ENCODE measurements around the gene CEP104. TPM values are rescaled to one million over a fixed set of nuclear protein-coding genes. Genes with fewer than 3 reads are reported as not detected.
A peak's percentile ranks its signal among the peaks of the same experiment; 100 is the strongest.

CEP104 gene
- total and polyA plus RNA-seq, 9 of the 15 experiments (the other 6 are each of a cell fraction or from before 2014, with no cell fraction given), result 11.2 to 63.4 (median 42.6) TPM

- no peaks in the 10 kb centered on the region for H3K9me3 ChIP-seq (replicated peaks; ENCODE audit: control insufficient read depth, insufficient read depth, low read depth, low read length)
- peaks cover 53% of the 10 kb centered on the region for H3K79me2 ChIP-seq (ENCODE audit: control insufficient read depth, insufficient read depth, low read length)
- H3K4me3 ChIP-seq, result peak overlapping the region; percentile 82
- intact Hi-C loops (cut with micrococcal nuclease) (loop anchor here (1.0 kb wide), 1 partner anchor 105 kb away; the partner anchor contains the start of gene C1orf174), in situ Hi-C loops (cut with MboI) (no loop called here)
- H3K36me3 ChIP-seq (ENCODE audit: control insufficient read depth, insufficient read depth, low read length), result peaks cover 20% of the 10 kb centered on the region; the same call in 2 of the 3 replicates
- peaks cover 5% of the 10 kb centered on the region for H3K9me1 ChIP-seq (ENCODE audit: control insufficient read depth, insufficient read depth, low read length)
- H3K27ac ChIP-seq (ENCODE audit: extremely low read depth, low read depth, low read length), result peak overlapping the region; percentile 61
- ATAC-seq (no peak; the same call in 2 of the 3 replicates), FAIRE-seq (no peak), DNase-seq (ENCODE audit: extremely low read depth in 1 of 4, low spot score in 3 of 4) (peak; percentile 42 to 60 (median 47))
- peaks cover 25 to 45% of the 10 kb centered on the region in 2 experiments for H3K4me1 ChIP-seq (replicated peaks in 1 of 2; ENCODE audit: control insufficient read depth in 2 of 2, insufficient read depth in 2 of 2, low read length in 2 of 2)
- ChIA-PET POLR2A (interaction anchor here (0.5 to 4.6 kb wide), 8 partner anchors 8 to 35 kb away, joined by 3 to 41 read pairs (median 4); no protein-coding TSS in a partner anchor), CTCF (ENCODE audit: low intra/inter-chr PET ratio) (no interaction called here)
- H3K9ac ChIP-seq (ENCODE audit: insufficient read depth in 1 of 2, low read depth in 2 of 2, low read length in 2 of 2), result peak overlapping the region; percentile 74 to 98
- H3K27me3 ChIP-seq (ENCODE audit: control insufficient read depth in 2 of 2, insufficient read depth in 2 of 2, low read length in 2 of 2), result no peaks in the 10 kb centered on the region
- H2AFZ ChIP-seq (ENCODE audit: low read depth, low read length), result no peak overlapping the region
- BruUV-seq (replicated peaks), result no TSS peak
- WGBS (ENCODE audit: insufficient coverage, low coverage, missing lambda C conversion rate), result under 1% methylated on average over 41 of the region's 53 CpGs
- peaks cover 11% of the 10 kb centered on the region; the same call in 1 of the 2 replicates for H4K20me1 ChIP-seq (replicated peaks; ENCODE audit: control insufficient read depth, insufficient read depth, low read length)
- H3K4me2 ChIP-seq (ENCODE audit: insufficient read depth, low read length), result peak overlapping the region; percentile 89
- peak; percentile 54 for TF ChIP-seq NR2C1 (IDR thresholded peaks at IDR 0.05)
- TF ChIP-seq NR2C1 (tag; IDR thresholded peaks at IDR 0.05), result no peak
- TF ChIP-seq ELK3 (CRISPR knock-in tag; IDR thresholded peaks at IDR 0.05), result no peak
- no peak for TF ChIP-seq ZBTB43 (CRISPR knock-in tag; IDR thresholded peaks at IDR 0.05)
- no peak for TF ChIP-seq SIN3B (IDR thresholded peaks at IDR 0.05; ENCODE audit: low read depth)
- no peak for TF ChIP-seq POLR2AphosphoS2 (IDR thresholded peaks at IDR 0.05; ENCODE audit: low read length)
- TF ChIP-seq ZNF23 (CRISPR knock-in tag; IDR thresholded peaks at IDR 0.05), result no peak
- no peak for TF ChIP-seq ATF4 (CRISPR knock-in tag; IDR thresholded peaks at IDR 0.05)
- no peak for TF ChIP-seq CHD2 (IDR thresholded peaks at IDR 0.05; ENCODE audit: low read depth, low read length)
- TF ChIP-seq TRIM25 (IDR thresholded peaks at IDR 0.05; ENCODE audit: borderline replicate concordance), result no peak
- TF ChIP-seq GTF3C2 (IDR thresholded peaks at IDR 0.05; ENCODE audit: borderline replicate concordance, extremely low read depth, insufficient read length), result no peak
- no peak for TF ChIP-seq IRF2 (CRISPR knock-in tag; IDR thresholded peaks at IDR 0.05)
- no peak for TF ChIP-seq LCOR (CRISPR knock-in tag; IDR thresholded peaks at IDR 0.05)
- TF ChIP-seq ZNF717 (CRISPR knock-in tag; IDR thresholded peaks at IDR 0.05), result no peak
These were observed 61.4 kb downstream of the CEP104 start for GRCh38 chr1:3795453-3796214.
